ENCODE results near the gene COX6A1. TPM values are rescaled to one million over a fixed set of nuclear protein-coding genes. Genes with fewer than 3 reads are reported as not detected.

The COX6A1 gene
- polyA plus RNA-seq, 1 donor from 2014 or later: 2,017 TPM

DNA sequence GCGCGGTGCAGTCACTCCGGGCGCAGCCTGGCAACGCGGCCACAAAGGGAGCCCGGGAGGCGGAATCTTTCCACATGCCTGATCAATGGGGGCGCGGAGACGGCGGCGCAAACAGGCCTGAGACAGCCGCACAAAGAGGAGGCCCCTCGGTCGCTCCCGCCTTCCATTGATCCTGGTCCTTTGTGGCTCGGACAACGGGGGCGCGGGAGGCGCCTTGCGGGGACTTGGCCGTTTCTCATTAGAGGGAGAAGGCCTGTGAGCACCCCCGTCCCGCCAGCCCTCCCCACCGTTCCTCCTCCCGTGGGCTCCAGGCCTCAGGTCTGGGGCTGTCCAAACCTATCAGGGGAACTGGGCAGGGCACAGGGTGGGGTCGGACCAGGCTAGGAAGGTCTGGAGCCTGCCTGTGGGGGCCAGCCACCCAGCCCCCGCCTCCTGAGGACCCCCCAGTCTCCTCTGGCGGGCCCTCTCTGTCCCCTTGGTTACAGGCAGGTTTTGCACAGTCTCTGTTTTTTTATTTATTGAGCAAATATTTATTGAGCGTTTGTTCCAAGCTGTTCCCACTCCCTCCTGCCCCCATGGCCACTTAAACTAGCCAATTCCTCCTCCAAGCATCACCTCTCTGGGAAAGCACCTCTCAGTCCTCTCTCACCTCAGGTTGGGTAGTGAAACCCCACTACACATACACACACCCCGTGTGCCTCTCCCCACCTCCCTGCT, 39.9 kb upstream of the COX6A1 start:
- TF ChIP-seq, protein P1, sequence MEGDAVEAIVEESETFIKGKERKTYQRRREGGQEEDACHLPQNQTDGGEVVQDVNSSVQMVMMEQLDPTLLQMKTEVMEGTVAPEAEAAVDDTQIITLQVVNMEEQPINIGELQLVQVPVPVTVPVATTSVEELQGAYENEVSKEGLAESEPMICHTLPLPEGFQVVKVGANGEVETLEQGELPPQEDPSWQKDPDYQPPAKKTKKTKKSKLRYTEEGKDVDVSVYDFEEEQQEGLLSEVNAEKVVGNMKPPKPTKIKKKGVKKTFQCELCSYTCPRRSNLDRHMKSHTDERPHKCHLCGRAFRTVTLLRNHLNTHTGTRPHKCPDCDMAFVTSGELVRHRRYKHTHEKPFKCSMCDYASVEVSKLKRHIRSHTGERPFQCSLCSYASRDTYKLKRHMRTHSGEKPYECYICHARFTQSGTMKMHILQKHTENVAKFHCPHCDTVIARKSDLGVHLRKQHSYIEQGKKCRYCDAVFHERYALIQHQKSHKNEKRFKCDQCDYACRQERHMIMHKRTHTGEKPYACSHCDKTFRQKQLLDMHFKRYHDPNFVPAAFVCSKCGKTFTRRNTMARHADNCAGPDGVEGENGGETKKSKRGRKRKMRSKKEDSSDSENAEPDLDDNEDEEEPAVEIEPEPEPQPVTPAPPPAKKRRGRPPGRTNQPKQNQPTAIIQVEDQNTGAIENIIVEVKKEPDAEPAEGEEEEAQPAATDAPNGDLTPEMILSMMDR (IDR thresholded peaks at IDR 0.05; ENCODE audit: poor library complexity, severe bottlenecking): no peak
- TF ChIP-seq TAF1 (IDR thresholded peaks at IDR 0.05; ENCODE audit: low read depth): no peak
- no peak for TF ChIP-seq SMC3 (conservative IDR thresholded peaks at IDR 0.05; ENCODE audit: poor library complexity)
- TF ChIP-seq, protein P2, sequence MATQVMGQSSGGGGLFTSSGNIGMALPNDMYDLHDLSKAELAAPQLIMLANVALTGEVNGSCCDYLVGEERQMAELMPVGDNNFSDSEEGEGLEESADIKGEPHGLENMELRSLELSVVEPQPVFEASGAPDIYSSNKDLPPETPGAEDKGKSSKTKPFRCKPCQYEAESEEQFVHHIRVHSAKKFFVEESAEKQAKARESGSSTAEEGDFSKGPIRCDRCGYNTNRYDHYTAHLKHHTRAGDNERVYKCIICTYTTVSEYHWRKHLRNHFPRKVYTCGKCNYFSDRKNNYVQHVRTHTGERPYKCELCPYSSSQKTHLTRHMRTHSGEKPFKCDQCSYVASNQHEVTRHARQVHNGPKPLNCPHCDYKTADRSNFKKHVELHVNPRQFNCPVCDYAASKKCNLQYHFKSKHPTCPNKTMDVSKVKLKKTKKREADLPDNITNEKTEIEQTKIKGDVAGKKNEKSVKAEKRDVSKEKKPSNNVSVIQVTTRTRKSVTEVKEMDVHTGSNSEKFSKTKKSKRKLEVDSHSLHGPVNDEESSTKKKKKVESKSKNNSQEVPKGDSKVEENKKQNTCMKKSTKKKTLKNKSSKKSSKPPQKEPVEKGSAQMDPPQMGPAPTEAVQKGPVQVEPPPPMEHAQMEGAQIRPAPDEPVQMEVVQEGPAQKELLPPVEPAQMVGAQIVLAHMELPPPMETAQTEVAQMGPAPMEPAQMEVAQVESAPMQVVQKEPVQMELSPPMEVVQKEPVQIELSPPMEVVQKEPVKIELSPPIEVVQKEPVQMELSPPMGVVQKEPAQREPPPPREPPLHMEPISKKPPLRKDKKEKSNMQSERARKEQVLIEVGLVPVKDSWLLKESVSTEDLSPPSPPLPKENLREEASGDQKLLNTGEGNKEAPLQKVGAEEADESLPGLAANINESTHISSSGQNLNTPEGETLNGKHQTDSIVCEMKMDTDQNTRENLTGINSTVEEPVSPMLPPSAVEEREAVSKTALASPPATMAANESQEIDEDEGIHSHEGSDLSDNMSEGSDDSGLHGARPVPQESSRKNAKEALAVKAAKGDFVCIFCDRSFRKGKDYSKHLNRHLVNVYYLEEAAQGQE (IDR thresholded peaks at IDR 0.05; ENCODE audit: borderline replicate concordance): no peak
- no peak for TF ChIP-seq POLR2AphosphoS5 (IDR thresholded peaks at IDR 0.05)
- no peak for TF ChIP-seq EZH2 (IDR thresholded peaks at IDR 0.05; ENCODE audit: borderline replicate concordance, insufficient read depth, low read length, poor library complexity, severe bottlenecking)
- no peak for TF ChIP-seq EP300 (conservative IDR thresholded peaks at IDR 0.05; ENCODE audit: poor library complexity, severe bottlenecking)
- TF ChIP-seq RAD21 (conservative IDR thresholded peaks at IDR 0.05): no peak
- no peak for TF ChIP-seq MXI1 (conservative IDR thresholded peaks at IDR 0.05; ENCODE audit: poor library complexity, severe bottlenecking)
- Histone ChIP-seq H3K9ac (ENCODE audit: low read length) (peak overlapping the region; percentile 42), H2AFZ (ENCODE audit: low read depth, low read length) (peak overlapping the region; percentile 14), H3K9me2 (ENCODE audit: insufficient read depth, low read length) (no peaks in the 10 kb centered on the region), H3K27ac (ENCODE audit: low read length) (no peak overlapping the region), H4K20me1 (ENCODE audit: insufficient read depth) (no peaks in the 10 kb centered on the region), H3K4me2 (ENCODE audit: low read length) (no peak overlapping the region), H3F3A (ENCODE audit: insufficient read depth, low read length, poor library complexity, severe bottlenecking) (no peaks in the 10 kb centered on the region), H3K4me3 (ENCODE audit: low read length) (no peak overlapping the region), H3K27me3 (ENCODE audit: insufficient read depth, low read depth, low read length) (no peaks in the 10 kb centered on the region), H3K36me3 (ENCODE audit: insufficient read depth, low read length) (no peaks in the 10 kb centered on the region), H3K79me2 (replicated peaks; ENCODE audit: insufficient read depth, low read length) (no peaks in the 10 kb centered on the region), H3K9me3 (ENCODE audit: low read length) (no peaks in the 10 kb centered on the region)

DNA sequence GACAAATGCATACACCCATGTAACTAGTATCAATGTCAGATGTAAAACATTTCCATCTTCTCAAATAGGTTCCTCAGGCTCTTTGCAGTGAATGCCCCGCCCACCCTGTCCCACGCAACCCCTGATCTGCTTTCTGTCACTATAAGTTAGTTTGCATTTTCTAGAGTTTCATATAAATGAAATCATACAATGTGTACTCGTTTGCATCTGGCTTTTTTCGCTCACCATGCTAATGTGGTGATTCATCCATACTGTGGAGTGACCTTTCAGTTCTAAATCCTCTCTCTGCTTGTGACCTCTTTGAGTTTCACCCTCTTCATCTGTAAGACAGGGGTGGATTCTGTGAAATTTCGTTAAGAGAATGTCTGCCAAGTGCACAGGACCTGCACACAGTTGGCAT, 38.4 kb upstream of the COX6A1 start:
- H3K9me2 ChIP-seq (ENCODE audit: insufficient read depth, low read length): no peaks in the 10 kb centered on the region
- no peak overlapping the region for H2AFZ ChIP-seq (ENCODE audit: low read depth, low read length)
- no peaks in the 10 kb centered on the region for H3K27me3 ChIP-seq (ENCODE audit: insufficient read depth, low read depth, low read length)
- no peaks in the 10 kb centered on the region for H3F3A ChIP-seq (ENCODE audit: insufficient read depth, low read length, poor library complexity, severe bottlenecking)
- H3K4me3 ChIP-seq (ENCODE audit: low read length): no peak overlapping the region
- no peaks in the 10 kb centered on the region for H3K9me3 ChIP-seq (ENCODE audit: low read length)
- no peaks in the 10 kb centered on the region for H3K36me3 ChIP-seq (ENCODE audit: insufficient read depth, low read length)
- no peaks in the 10 kb centered on the region for H3K79me2 ChIP-seq (replicated peaks; ENCODE audit: insufficient read depth, low read length)
- no peak for TF ChIP-seq POLR2AphosphoS5 (IDR thresholded peaks at IDR 0.05)
- TF ChIP-seq, protein P2 (IDR thresholded peaks at IDR 0.05; ENCODE audit: borderline replicate concordance): no peak
- TF ChIP-seq EP300 (conservative IDR thresholded peaks at IDR 0.05; ENCODE audit: poor library complexity, severe bottlenecking): no peak
- TF ChIP-seq MXI1 (conservative IDR thresholded peaks at IDR 0.05; ENCODE audit: poor library complexity, severe bottlenecking): no peak
- TF ChIP-seq, protein P1 (IDR thresholded peaks at IDR 0.05; ENCODE audit: poor library complexity, severe bottlenecking): no peak
- no peak for TF ChIP-seq RAD21 (conservative IDR thresholded peaks at IDR 0.05)
- TF ChIP-seq EZH2 (IDR thresholded peaks at IDR 0.05; ENCODE audit: borderline replicate concordance, insufficient read depth, low read length, poor library complexity, severe bottlenecking): no peak
- TF ChIP-seq TAF1 (IDR thresholded peaks at IDR 0.05; ENCODE audit: low read depth): no peak
- TF ChIP-seq SMC3 (conservative IDR thresholded peaks at IDR 0.05; ENCODE audit: poor library complexity): no peak
- H3K9ac ChIP-seq (ENCODE audit: low read length): no peak overlapping the region
- no peak overlapping the region for H3K27ac ChIP-seq (ENCODE audit: low read length)
- no peak overlapping the region for H3K4me2 ChIP-seq (ENCODE audit: low read length)
- no peaks in the 10 kb centered on the region for H4K20me1 ChIP-seq (ENCODE audit: insufficient read depth)

Data from neural cell (in vitro differentiated cells).